ENCODE data around the gene TMEM120B.
A peak's percentile ranks its signal among the peaks of the same experiment; 100 is the strongest.

The TMEM120B gene

GRCh38 chr12:121792607-121793439, 80.3 kb downstream of the TMEM120B start:
- H3K4me1 ChIP-seq (ENCODE audit: insufficient read depth, poor library complexity, severe bottlenecking): peaks cover 21% of the 10 kb centered on the region
- H3K36me3 ChIP-seq (ENCODE audit: low read depth): no peaks in the 10 kb centered on the region
- no peak for DNase-seq (ENCODE audit: low spot score)
- H3K27me3 ChIP-seq (ENCODE audit: insufficient read depth, poor library complexity, severe bottlenecking): no peaks in the 10 kb centered on the region
- no peaks in the 10 kb centered on the region for H3K9me3 ChIP-seq (ENCODE audit: severe bottlenecking)
- peak overlapping the region; percentile 100 for H3K27ac ChIP-seq (ENCODE audit: poor library complexity, severe bottlenecking)
- TF ChIP-seq CTCF (IDR thresholded peaks at IDR 0.05; ENCODE audit: poor library complexity, severe bottlenecking): no peak
- ATAC-seq (ENCODE audit: low read depth): no peak
- peak overlapping the region; percentile 45 for H3K4me3 ChIP-seq (ENCODE audit: severe bottlenecking)

GRCh38 chr12:121793440-121793837, 80.9 kb downstream of the TMEM120B start, which contains the start of gene RHOF:
TSS of gene RHOF (minus strand) at chr12:121793688. CDS start at chr12:121793633, 55 bp downstream.
- DNase-seq (ENCODE audit: low spot score) (no peak), ATAC-seq (ENCODE audit: low read depth) (peak; percentile 2; the same call in 1 of the 3 replicates)
- no peak for TF ChIP-seq CTCF (IDR thresholded peaks at IDR 0.05; ENCODE audit: poor library complexity, severe bottlenecking)

GRCh38 chr12:121793838-121794533, 81.4 kb downstream of the TMEM120B start:
- Histone ChIP-seq H3K27me3 (ENCODE audit: insufficient read depth, poor library complexity, severe bottlenecking) (no peaks in the 10 kb centered on the region), H3K4me3 (ENCODE audit: severe bottlenecking) (peak overlapping the region; percentile 45), H3K9me3 (ENCODE audit: severe bottlenecking) (no peaks in the 10 kb centered on the region), H3K27ac (ENCODE audit: poor library complexity, severe bottlenecking) (peak overlapping the region; percentile 100), H3K36me3 (ENCODE audit: low read depth) (peaks cover 7% of the 10 kb centered on the region; the same call in 1 of the 2 replicates), H3K4me1 (ENCODE audit: insufficient read depth, poor library complexity, severe bottlenecking) (peaks cover 32% of the 10 kb centered on the region)
- ATAC-seq (ENCODE audit: low read depth) (peak; percentile 67), DNase-seq (ENCODE audit: low spot score) (peak; percentile 89)
- TF ChIP-seq CTCF (IDR thresholded peaks at IDR 0.05; ENCODE audit: poor library complexity, severe bottlenecking): peak; percentile 95

More at GRCh38 chr12:121793440-121793837, 80.9 kb downstream of the TMEM120B start, which contains the start of gene RHOF:
- H3K9me3 ChIP-seq (ENCODE audit: severe bottlenecking): no peaks in the 10 kb centered on the region
- peak within 1 kb of the TSS; percentile 45 for H3K4me3 ChIP-seq (ENCODE audit: severe bottlenecking)
- peaks cover 27% of the 10 kb centered on the region for H3K4me1 ChIP-seq (ENCODE audit: insufficient read depth, poor library complexity, severe bottlenecking)
- peaks cover 1% of the 10 kb centered on the region; the same call in 1 of the 2 replicates for H3K36me3 ChIP-seq (ENCODE audit: low read depth)
- H3K27ac ChIP-seq (ENCODE audit: poor library complexity, severe bottlenecking): peak within 1 kb of the TSS; percentile 100
- H3K27me3 ChIP-seq (ENCODE audit: insufficient read depth, poor library complexity, severe bottlenecking): no peaks in the 10 kb centered on the region

GRCh38 chr12:121794534-121795033, 82.0 kb downstream of the TMEM120B start:
- H3K4me1 ChIP-seq (ENCODE audit: insufficient read depth, poor library complexity, severe bottlenecking): peaks cover 36% of the 10 kb centered on the region
- peak; percentile 4; the same call in 2 of the 3 replicates for ATAC-seq (ENCODE audit: low read depth)
- peak overlapping the region; percentile 100 for H3K27ac ChIP-seq (ENCODE audit: poor library complexity, severe bottlenecking)

More at GRCh38 chr12:121794534-121795033, 82.0 kb downstream of the TMEM120B start:
- peak; percentile 61 for DNase-seq (ENCODE audit: low spot score)
- Histone ChIP-seq H3K9me3 (ENCODE audit: severe bottlenecking) (no peaks in the 10 kb centered on the region), H3K4me3 (ENCODE audit: severe bottlenecking) (no peak overlapping the region), H3K27me3 (ENCODE audit: insufficient read depth, poor library complexity, severe bottlenecking) (no peaks in the 10 kb centered on the region), H3K36me3 (ENCODE audit: low read depth) (peaks cover 10% of the 10 kb centered on the region; the same call in 1 of the 2 replicates)
- TF ChIP-seq CTCF (IDR thresholded peaks at IDR 0.05; ENCODE audit: poor library complexity, severe bottlenecking): peak; percentile 76
